NCI-H460 (cell line): Measurements from ENCODE around the gene RAB11FIP5. TPM values are rescaled to one million over a fixed set of nuclear protein-coding genes. Genes with fewer than 3 reads are reported as not detected.
A peak's percentile ranks its signal among the peaks of the same experiment; 100 is the strongest.
"Not testable (repeated sequence)": the region's sequence is repeated elsewhere in the genome, so short reads cannot be mapped to it uniquely, and the experiment has no call there.

Source experiments
- DNase-seq: peaks from one replicate; pipeline ENCODE4 v3.0.0-alpha.2; 2016; ENCODE audit warnings: low read depth; ENCODE audit errors: extremely low read depth
- total RNA-seq: library from RNA; depleted of rRNA; stranded (reverse); fragments of >200 nt; shearing (Covaris generic); gene quantifications from 2 replicates; pipeline ENCODE4 v1.2.3, GENCODE V29; 2014

The RAB11FIP5 gene
- total RNA-seq, 1 experiment from 2014 or later, result 13.3 TPM

GRCh38 chr2:73072416-73072815 lies 40.3 kb downstream of the RAB11FIP5 start:
- no peak for DNase-seq

GRCh38 chr2:73072129-73072395 lies 40.7 kb downstream of the RAB11FIP5 start:
- DNase-seq, result no peak

GRCh38 chr2:73071360-73072128 lies 41.2 kb downstream of the RAB11FIP5 start, which contains the start of gene SFXN5:
Gene SFXN5, minus strand, starts transcription at chr2:73071712. Its CDS starts 7 bp downstream, at chr2:73071705.
- DNase-seq, result peak; percentile 96

GRCh38 chr2:73070643-73071359 lies 41.9 kb downstream of the RAB11FIP5 start:
- DNase-seq, result no peak

- DNase-seq, result no peak
Observed at GRCh38 chr2:73069855-73070642, 42.7 kb downstream of the RAB11FIP5 start.

- DNase-seq, result no peak
Observed at GRCh38 chr2:73069041-73069854, 43.5 kb downstream of the RAB11FIP5 start.

GRCh38 chr2:73068147-73068546 lies 44.6 kb downstream of the RAB11FIP5 start:
- no peak for DNase-seq

- no peak for DNase-seq
Observed at GRCh38 chr2:73067043-73067442, 45.7 kb downstream of the RAB11FIP5 start.

GRCh38 chr2:73065070-73065469 lies 47.7 kb downstream of the RAB11FIP5 start:
- not testable (repeated sequence) for DNase-seq

- peak; percentile 64 for DNase-seq
Observed at GRCh38 chr2:73063909-73064875, 48.6 kb downstream of the RAB11FIP5 start.

- no peak for DNase-seq
Observed at GRCh38 chr2:73063472-73063871, 49.3 kb downstream of the RAB11FIP5 start.

- DNase-seq, result no peak
Observed at GRCh38 chr2:73059106-73059505, 53.6 kb downstream of the RAB11FIP5 start.

- DNase-seq, result no peak
Observed at GRCh38 chr2:73054980-73055379, 57.8 kb downstream of the RAB11FIP5 start.

- DNase-seq, result no peak
Observed at GRCh38 chr2:73053316-73054114, 59.2 kb downstream of the RAB11FIP5 start.

GRCh38 chr2:73050121-73050545 lies 62.6 kb downstream of the RAB11FIP5 start:
- DNase-seq, result no peak

GRCh38 chr2:73043929-73044832 lies 68.6 kb downstream of the RAB11FIP5 start:
- DNase-seq, result no peak

- DNase-seq, result no peak
Observed at GRCh38 chr2:73043276-73043675, 69.5 kb downstream of the RAB11FIP5 start.
